KOPT-K1 (cell line): ENCODE measurements around the gene SHISA6.

Experiments
- H3K27ac ChIP-seq: fragments of 200-600 bp; sonication (generic); 2 replicates; pipeline ENCODE4 v1.5.1; 2016; ENCODE audit warnings: antibody characterized with exemption, mild to moderate bottlenecking, low read depth, low read length; ENCODE audit not compliant: poor library complexity, severe bottlenecking
- H3K36me3 ChIP-seq: fragments of 200-600 bp; sonication (generic); 2 replicates; pipeline ENCODE4 v1.5.1; 2017; ENCODE audit warnings: antibody characterized with exemption, mild to moderate bottlenecking, low read length, moderate library complexity; ENCODE audit not compliant: insufficient read depth
- H3K9me3 ChIP-seq: fragments of 200-600 bp; sonication (generic); 2 replicates; pipeline ENCODE4 v1.5.1; 2017; ENCODE audit warnings: antibody characterized with exemption, low read length, mild to moderate bottlenecking; ENCODE audit not compliant: insufficient read depth, poor library complexity, severe bottlenecking

Gene SHISA6

DNA sequence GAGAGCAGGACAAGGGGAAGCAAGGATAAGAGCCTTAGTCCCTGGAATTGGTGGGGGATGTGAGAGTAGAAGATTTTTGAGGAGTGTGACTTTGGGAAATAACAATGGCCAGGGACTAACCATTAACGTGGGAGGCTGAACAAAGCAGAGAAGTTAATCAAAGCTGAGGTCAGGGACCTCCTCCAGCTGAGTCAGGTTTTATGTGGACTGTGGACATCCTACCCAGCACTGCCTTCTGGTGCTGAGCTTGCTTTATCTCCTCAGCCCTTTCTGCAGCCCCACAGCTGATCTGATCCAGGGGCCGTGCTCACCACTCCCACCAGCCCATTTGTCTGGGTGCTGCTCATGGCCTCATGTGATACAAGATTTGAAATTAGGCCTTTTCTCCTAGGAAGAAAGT is 146.6 kb downstream of the SHISA6 start:
- Histone ChIP-seq H3K36me3 (no peaks in the 10 kb centered on the region), H3K9me3 (peaks cover 4% of the 10 kb centered on the region), H3K27ac (no peak overlapping the region)

DNA sequence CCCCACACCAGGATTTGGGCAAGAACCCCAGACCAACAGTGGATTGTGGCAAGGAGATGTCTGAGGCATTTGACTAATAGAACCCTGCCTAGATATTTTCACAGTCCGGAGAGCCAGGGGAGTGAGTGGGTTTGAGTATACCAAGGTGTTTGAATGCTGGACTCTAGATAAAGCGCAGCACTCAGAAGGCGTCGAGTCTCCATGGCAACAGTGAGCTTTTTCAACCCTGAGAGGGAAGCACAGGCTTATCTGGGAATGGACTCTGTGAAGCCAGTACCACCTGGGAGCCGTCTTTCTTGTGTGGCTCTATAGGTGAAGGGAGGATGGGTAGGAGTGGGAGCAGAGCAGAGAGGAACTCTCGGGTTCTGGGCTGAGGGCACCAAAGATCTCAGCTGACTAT is 147.0 kb downstream of the SHISA6 start:
- Histone ChIP-seq H3K27ac (no peak overlapping the region), H3K36me3 (no peaks in the 10 kb centered on the region), H3K9me3 (peaks cover 4% of the 10 kb centered on the region)

DNA sequence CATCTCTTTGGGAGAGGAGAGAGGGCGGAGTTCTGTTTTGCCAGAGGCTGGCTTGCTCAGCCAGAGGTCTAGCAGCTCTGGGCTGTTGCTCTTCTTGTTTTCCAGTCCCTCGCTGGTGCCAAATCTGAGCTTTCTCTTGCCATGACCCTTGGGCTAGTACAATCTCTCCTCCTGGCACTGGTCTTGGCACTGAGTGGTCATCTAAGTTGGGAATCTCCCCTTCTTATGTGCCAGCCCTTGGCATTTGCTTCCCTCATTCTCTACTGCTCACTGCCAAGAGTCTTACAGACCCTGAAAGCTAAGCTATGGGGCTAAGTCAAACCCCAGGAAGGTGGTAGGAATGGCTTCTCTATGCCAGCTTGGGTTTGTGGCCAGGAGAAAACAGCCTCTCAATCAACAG is 148.6 kb downstream of the SHISA6 start:
- H3K36me3 ChIP-seq = no peaks in the 10 kb centered on the region
- no peak overlapping the region for H3K27ac ChIP-seq
- peaks cover 4% of the 10 kb centered on the region for H3K9me3 ChIP-seq

DNA sequence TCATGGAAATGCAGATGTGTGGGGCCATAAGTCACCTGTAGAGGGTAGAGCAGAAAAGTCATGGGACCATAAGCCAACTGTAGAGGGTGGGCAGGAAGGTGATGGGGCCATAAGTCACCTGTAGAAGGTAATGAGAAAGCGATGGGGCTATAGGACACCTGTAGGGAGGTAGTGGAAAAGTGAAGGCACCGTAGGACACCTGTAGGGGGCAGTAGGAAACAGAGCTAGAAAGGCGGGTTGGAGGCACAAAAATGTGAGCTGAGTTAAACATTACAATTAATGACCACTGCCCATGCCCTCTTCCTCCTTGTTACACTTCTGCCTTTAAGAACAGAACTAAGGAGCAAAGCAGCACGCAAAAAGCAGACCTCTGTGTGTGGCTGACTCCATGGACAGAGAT is 150.1 kb downstream of the SHISA6 start:
- Histone ChIP-seq H3K27ac (no peak overlapping the region), H3K36me3 (no peaks in the 10 kb centered on the region), H3K9me3 (no peaks in the 10 kb centered on the region)

DNA sequence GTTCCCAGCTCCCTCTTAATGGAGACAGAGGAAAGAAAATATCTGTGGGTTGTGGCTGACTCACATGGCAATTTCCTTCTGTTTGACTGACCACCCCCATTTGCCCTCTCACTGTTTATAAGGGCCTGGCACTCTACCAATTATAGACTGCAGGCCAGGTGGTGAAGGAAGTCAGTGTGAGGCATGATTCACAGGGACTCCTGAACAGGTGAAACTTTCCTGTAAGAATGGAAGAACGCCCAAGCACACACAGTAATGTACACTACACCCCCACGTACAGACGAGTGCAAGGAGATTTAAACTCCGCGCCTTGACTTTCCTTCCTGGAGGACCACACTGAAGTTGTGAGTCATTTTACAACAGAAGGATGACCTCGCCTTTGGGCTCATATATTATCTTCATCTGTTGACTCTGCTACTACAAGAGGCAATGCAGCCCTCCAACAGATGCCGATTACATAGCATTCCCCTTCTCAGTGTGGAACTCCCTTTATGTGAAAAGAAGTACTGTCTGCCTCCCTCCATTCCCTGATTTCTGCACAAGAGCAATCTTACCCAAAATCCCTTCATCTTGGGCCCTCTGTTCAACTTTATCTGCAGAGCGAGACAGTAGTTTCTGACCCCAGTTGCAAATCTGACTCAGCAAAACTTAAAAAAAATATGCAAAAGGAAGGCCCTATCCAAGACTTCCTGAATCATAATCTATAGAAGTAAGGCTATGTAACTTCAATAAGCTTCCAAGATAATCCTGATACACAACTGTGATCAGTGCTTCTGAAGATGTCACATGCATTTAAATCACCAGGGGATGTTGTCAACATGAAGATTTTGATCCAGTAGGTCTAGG is 163.6 kb downstream of the SHISA6 start:
- H3K36me3 ChIP-seq = no peaks in the 10 kb centered on the region
- H3K9me3 ChIP-seq = peaks cover 13% of the 10 kb centered on the region
- H3K27ac ChIP-seq = no peak overlapping the region

DNA sequence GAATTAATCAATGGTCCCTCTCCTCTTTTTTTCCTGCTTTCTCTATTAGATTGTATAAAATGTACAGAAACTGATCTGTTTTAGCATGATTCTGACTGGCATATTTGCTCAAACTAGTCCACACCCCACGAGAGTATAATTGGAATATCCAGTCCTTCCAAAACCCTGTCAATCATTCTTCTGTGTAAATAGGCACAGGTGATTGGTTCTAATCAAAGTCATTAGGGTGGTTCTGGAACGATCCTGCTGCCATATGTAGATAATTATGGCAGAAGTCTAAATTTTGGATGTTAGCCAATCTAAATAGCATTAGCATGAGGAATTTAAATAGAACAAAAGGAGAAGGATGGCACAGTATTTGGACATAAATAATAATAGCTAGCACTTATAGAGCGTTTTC is 165.7 kb downstream of the SHISA6 start:
- H3K9me3 ChIP-seq = peaks cover 5% of the 10 kb centered on the region

DNA sequence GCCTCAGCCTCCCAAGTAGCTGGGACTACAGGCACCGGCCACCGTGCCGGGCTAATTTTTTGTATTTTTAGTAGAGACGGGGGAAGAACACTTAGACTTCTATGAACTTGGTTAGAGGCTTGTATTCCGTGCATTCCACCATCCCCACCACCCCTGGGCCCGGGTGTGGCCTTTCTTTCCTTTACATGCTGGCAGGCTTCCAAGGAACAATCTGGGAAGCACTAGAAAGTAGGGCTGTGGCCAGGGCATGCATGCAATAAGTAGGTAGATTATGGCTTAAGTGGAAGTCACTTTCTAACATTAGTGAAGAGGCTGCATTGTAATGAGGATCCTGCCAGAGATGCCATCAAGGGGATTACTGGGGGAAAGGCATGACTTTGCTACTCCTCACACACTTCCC is 171.6 kb downstream of the SHISA6 start:
- H3K36me3 ChIP-seq = no peaks in the 10 kb centered on the region

More for the DNA sequence above, 165.7 kb downstream of the SHISA6 start:
- Histone ChIP-seq H3K36me3 (no peaks in the 10 kb centered on the region), H3K27ac (no peak overlapping the region)

DNA sequence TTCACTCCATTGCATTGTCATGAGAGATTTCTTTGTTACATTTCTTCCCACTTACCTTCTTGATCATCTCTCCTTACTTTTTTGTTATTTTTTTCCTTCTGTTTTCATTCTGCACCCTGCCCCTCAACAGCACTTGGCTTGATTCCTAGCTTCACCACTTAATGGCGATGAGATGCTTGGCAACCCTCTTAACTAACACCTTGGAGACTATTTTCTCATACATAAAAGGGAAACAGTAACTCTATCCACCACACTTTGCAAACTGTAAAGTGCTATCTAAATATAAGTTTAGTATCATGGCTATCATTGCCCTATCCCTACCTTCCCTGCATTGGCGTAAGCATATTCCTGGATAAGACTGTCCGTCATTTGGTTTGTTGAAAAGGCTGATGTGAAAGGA is 177.3 kb downstream of the SHISA6 start:
- H3K9me3 ChIP-seq = no peaks in the 10 kb centered on the region
- no peaks in the 10 kb centered on the region for H3K36me3 ChIP-seq
- no peak overlapping the region for H3K27ac ChIP-seq

More for the DNA sequence above, 171.6 kb downstream of the SHISA6 start:
- no peaks in the 10 kb centered on the region for H3K9me3 ChIP-seq
- no peak overlapping the region for H3K27ac ChIP-seq

DNA sequence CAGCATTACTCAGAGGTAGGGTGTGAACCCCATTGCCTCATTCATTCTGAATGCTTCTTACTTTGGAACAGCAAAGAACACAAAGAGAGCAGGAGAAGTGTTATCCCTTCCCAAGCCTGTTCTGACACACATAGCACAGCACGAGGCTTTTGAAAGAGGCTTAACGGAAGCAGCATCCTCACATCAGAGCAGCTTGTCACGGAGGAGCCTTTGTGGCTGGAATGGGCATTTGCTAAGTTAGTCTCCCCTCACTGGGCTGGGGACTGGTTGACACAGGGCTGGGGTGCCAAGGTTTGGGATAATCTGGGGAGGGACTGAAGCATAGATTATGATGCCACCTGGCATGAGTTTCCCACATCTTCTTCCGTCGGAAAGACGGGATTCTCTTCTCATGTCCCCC is 189.7 kb downstream of the SHISA6 start:
- no peaks in the 10 kb centered on the region for H3K36me3 ChIP-seq
- H3K27ac ChIP-seq = no peak overlapping the region
- H3K9me3 ChIP-seq = peaks cover 5% of the 10 kb centered on the region

DNA sequence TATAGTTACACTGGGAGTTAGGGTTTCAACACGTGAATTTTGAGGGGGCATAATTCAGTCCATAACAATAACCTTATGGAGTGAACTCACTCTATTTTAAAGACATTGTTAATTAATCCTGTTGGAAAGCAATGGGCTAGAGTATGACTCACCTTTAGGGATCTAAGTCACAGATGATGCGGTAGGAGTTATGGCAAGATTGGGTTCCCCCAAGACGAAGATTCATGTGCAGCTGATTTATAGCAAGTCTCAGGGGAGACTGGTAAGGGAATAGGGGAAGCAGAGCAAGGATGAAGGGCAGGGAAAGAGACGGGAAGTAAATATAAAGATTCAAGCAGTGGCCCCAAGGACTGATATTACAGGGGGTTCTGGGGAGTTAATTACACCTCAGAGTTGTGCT is 197.7 kb downstream of the SHISA6 start:
- no peak overlapping the region for H3K27ac ChIP-seq
- no peaks in the 10 kb centered on the region for H3K9me3 ChIP-seq
- no peaks in the 10 kb centered on the region for H3K36me3 ChIP-seq

DNA sequence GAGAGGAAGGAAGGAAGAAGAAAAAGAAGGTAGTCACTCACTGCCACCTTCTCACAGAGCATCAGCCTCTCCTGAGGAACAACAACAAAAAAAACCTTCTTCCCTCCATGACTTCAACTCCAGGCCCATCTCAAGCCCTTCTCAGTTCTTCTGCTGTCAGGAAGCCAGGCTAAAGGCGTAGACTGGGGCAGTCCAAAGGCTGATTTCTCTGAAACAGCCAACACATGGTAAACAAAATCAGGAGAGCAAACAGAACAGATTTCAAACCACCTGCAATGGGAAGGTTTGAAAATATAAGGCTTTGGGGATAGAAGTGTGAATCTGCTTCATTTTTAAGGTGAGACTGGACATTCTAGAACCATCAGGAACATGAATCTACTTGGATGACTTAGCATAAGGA is 200.0 kb downstream of the SHISA6 start:
- Histone ChIP-seq H3K27ac (no peak overlapping the region), H3K36me3 (no peaks in the 10 kb centered on the region)

DNA sequence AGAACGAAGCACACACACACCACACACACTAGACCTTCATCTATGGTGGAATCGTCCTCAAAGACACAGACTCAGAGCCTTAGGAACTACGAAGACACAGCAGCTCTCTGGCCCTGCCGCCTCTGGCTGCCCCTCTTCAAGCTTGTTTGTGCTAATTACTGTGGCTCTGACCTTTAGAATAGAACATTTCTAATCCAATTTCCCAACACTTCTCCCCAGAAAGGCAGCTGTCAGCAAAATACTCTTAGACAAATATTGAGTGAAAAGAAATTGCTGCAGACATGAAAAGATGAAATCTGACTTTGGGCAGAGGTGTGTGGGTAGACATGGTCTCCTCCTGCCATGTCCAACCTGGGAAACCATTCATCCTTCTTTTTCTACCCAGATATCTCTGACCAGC is 205.3 kb downstream of the SHISA6 start:
- Histone ChIP-seq H3K27ac (no peak overlapping the region), H3K36me3 (no peaks in the 10 kb centered on the region), H3K9me3 (no peaks in the 10 kb centered on the region)

More for the DNA sequence above, 200.0 kb downstream of the SHISA6 start:
- H3K9me3 ChIP-seq = no peaks in the 10 kb centered on the region

DNA sequence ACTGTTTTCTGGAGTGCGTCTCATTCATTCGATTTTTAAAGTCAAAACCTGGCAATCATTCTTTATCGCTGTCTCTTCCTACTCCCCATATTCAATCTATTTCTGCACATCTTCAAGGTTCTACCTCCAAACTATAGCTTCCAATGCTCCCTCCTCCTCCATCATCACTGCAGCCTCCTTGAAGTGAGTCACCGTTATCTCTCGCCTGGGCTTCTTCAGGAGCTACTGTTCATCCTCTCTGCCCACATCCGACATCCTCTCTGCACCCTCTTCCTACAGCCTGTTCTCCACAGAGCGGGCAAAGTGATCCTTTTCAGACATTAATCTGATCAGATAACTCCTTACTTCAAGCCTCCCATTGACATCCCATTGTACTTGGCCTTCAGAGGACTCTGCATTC is 213.1 kb downstream of the SHISA6 start:
- H3K27ac ChIP-seq = no peak overlapping the region
- H3K36me3 ChIP-seq = no peaks in the 10 kb centered on the region
- no peaks in the 10 kb centered on the region for H3K9me3 ChIP-seq

DNA sequence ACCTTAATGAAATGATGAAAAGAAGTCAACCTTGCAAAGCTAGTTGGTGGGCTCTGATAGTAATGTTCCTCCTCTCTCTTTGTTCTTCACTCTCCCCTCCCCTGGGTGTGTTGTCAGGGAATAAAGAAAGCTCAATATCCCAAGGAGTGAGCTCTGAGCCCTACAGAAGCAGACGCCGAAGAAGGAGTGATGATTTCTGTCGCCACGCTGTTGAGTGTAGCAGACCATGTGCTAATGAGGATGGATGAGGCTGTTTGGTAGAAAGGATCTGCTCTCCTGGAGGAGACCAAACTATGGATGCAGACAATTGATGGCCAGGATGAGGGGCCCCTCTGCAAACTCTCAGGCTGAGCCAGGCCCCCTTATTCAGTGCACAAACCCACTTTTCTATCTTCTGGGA is 217.3 kb downstream of the SHISA6 start:
- Histone ChIP-seq H3K9me3 (no peaks in the 10 kb centered on the region), H3K27ac (no peak overlapping the region), H3K36me3 (no peaks in the 10 kb centered on the region)

DNA sequence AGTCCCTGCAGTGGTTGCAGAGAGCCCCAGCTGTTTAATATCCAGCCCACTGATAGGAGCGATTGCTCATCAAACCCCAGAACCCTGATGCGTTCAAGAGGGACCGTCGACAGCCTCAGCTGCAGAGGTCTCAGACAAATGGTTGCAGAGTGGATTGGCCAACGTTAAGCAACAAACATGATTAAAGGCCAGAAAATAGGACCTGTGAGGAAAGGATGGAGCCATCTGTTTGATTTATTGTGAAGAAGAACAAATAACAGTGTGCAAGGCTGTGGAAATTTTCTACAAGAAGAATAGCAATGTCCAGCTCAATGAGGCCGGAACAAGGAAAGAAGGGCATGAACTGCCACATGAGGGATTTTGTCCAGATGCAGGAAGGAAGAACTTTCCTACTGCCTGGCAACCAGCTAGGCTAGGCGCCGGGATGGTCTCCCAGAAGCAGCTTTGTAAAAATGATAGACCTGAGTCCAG is 218.9 kb downstream of the SHISA6 start:
- no peak overlapping the region for H3K27ac ChIP-seq
- no peaks in the 10 kb centered on the region for H3K9me3 ChIP-seq
- no peaks in the 10 kb centered on the region for H3K36me3 ChIP-seq

DNA sequence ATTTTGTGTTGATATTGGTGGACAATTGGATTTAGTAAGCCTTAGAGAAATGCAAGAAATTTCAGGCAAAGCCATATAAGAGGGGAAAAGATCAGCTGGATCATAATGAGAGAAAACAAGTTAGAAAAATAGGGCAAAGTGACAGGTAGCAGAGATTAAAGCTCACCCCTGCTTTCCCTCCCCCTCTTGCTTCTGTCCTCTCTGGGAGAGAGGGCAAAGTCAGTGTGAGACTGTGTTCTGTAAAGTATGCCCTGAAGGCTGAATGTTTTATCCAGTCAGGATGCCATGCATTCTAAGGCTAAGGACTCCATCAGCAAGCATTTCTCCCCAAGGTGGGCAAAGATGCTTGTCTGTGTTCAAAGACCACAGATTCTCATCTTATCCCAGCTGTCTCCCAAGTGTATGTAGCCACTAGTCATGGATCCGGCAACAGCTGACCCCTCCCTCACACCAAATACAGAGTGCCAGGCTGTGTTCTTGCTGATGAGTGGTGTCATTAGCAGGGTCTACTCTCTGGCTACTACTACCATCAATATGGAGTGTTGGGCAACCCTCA is 221.1 kb downstream of the SHISA6 start:
- H3K9me3 ChIP-seq = no peaks in the 10 kb centered on the region
- no peaks in the 10 kb centered on the region for H3K36me3 ChIP-seq
- H3K27ac ChIP-seq = no peak overlapping the region
